DND-41 (cell line): ENCODE measurements around the gene PCID2.

ENCODE experiments used
- ATAC-seq: fragments of 200-7000 bp; cut with Tn5 transposase; 3 replicates; pipeline ENCODE4 v1.9.1; 2021; ENCODE audit warnings: low read depth; ENCODE audit not compliant: insufficient read depth
- DNase-seq: peaks from one replicate; pipeline ENCODE4 v3.0.0-alpha.2; 2020
- H2AFZ ChIP-seq: 2 replicates; pipeline ENCODE4 v1.6.0; 2012; ENCODE audit warnings: low read depth, low read length
- H3K27ac ChIP-seq: 2 replicates; pipeline ENCODE4 v1.5.1; 2012; ENCODE audit warnings: low read length, inconsistent platforms
- H3K27me3 ChIP-seq: fragments of 200-600 bp; sonication (generic); 2 replicates; pipeline ENCODE4 v1.6.0; 2012; ENCODE audit warnings: low read length, mild to moderate bottlenecking, inconsistent platforms; ENCODE audit not compliant: insufficient read depth, poor library complexity
- H3K36me3 ChIP-seq: 2 replicates; pipeline ENCODE4 v1.5.1; 2012; ENCODE audit warnings: low read length, inconsistent platforms; ENCODE audit not compliant: insufficient read depth
- H3K4me1 ChIP-seq: 2 replicates; pipeline ENCODE4 v1.5.1; 2012; ENCODE audit warnings: mild to moderate bottlenecking, low read length; ENCODE audit not compliant: insufficient read depth
- H3K4me2 ChIP-seq: 2 replicates; pipeline ENCODE4 v1.6.0; 2012; ENCODE audit warnings: mild to moderate bottlenecking, moderate library complexity, low read length, inconsistent platforms; ENCODE audit not compliant: insufficient read depth
- H3K4me3 ChIP-seq, 2 experiments: fragments of 200-600 bp in 1 of 2; shearing (Covaris generic) in 1 of 2; 2 replicates each; pipeline ENCODE4 v1.5.1; 2012 to 2016; ENCODE audit warnings: inconsistent platforms in 2 of 2, low read length in 2 of 2, mild to moderate bottlenecking in 2 of 2, low read depth in 1 of 2, moderate library complexity in 1 of 2
- H3K79me2 ChIP-seq: 2 replicates; pipeline ENCODE4 v1.6.0; 2012; ENCODE audit warnings: low read length, inconsistent platforms; ENCODE audit not compliant: insufficient read depth
- H3K9ac ChIP-seq: 2 replicates; pipeline ENCODE4 v1.6.0; 2012; ENCODE audit warnings: low read depth, mild to moderate bottlenecking, inconsistent platforms, low read length, moderate library complexity
- H3K9me3 ChIP-seq: 2 replicates; pipeline ENCODE4 v1.5.1; 2012; ENCODE audit warnings: low read length, moderate library complexity, mild to moderate bottlenecking, inconsistent platforms; ENCODE audit not compliant: insufficient read depth, severe bottlenecking
- H4K20me1 ChIP-seq: 2 replicates; pipeline ENCODE4 v1.6.0; 2012; ENCODE audit warnings: low read length; ENCODE audit not compliant: insufficient read depth
- EZH2 ChIP-seq: IDR thresholded peaks from 3 replicates; pipeline ENCODE4 v1.6.1; 2012; ENCODE audit warnings: borderline replicate concordance, low read depth, mild to moderate bottlenecking, moderate library complexity, low read length, inconsistent platforms; ENCODE audit not compliant: severe bottlenecking
- TF ChIP-seq, protein P1 (sequence below): IDR thresholded peaks from 2 replicates; pipeline ENCODE4 v1.5.1; 2012; ENCODE audit warnings: borderline replicate concordance, low read length, moderate library complexity, mild to moderate bottlenecking; ENCODE audit not compliant: poor library complexity, severe bottlenecking; ENCODE audit errors: extremely low read depth

The PCID2 gene

GRCh38 chr13:113223070-113223469 is 14.6 kb upstream of the PCID2 start:
- ATAC-seq, result no peak
- peaks cover 87% of the 10 kb centered on the region for H3K79me2 ChIP-seq
- H3K27ac ChIP-seq, result no peak overlapping the region

GRCh38 chr13:113220877-113221276 is 12.4 kb upstream of the PCID2 start:
- Histone ChIP-seq H2AFZ (no peak overlapping the region), H3K4me2 (no peak overlapping the region), H3K4me3 (no peak overlapping the region), H3K9ac (no peak overlapping the region), H3K36me3 (peaks cover 71% of the 10 kb centered on the region), H3K27ac (no peak overlapping the region), H3K4me1 (no peaks in the 10 kb centered on the region), H4K20me1 (peaks cover 65% of the 10 kb centered on the region), H3K9me3 (no peaks in the 10 kb centered on the region), H3K27me3 (no peaks in the 10 kb centered on the region), H3K79me2 (peaks cover 92% of the 10 kb centered on the region)
- TF ChIP-seq EZH2, result no peak
- TF ChIP-seq, protein P1, sequence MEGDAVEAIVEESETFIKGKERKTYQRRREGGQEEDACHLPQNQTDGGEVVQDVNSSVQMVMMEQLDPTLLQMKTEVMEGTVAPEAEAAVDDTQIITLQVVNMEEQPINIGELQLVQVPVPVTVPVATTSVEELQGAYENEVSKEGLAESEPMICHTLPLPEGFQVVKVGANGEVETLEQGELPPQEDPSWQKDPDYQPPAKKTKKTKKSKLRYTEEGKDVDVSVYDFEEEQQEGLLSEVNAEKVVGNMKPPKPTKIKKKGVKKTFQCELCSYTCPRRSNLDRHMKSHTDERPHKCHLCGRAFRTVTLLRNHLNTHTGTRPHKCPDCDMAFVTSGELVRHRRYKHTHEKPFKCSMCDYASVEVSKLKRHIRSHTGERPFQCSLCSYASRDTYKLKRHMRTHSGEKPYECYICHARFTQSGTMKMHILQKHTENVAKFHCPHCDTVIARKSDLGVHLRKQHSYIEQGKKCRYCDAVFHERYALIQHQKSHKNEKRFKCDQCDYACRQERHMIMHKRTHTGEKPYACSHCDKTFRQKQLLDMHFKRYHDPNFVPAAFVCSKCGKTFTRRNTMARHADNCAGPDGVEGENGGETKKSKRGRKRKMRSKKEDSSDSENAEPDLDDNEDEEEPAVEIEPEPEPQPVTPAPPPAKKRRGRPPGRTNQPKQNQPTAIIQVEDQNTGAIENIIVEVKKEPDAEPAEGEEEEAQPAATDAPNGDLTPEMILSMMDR, result peak; percentile 33
- no peak for DNase-seq
- ATAC-seq, result peak; percentile 55; the same call in 2 of the 3 replicates

More at GRCh38 chr13:113223070-113223469, 14.6 kb upstream of the PCID2 start:
- no peak overlapping the region for H3K9ac ChIP-seq
- no peak for TF ChIP-seq EZH2
- TF ChIP-seq, protein P1, result no peak
- no peak overlapping the region for H3K4me3 ChIP-seq
- H2AFZ ChIP-seq, result no peak overlapping the region
- H3K27me3 ChIP-seq, result no peaks in the 10 kb centered on the region
- peaks cover 64% of the 10 kb centered on the region for H4K20me1 ChIP-seq
- H3K4me1 ChIP-seq, result no peaks in the 10 kb centered on the region
- no peaks in the 10 kb centered on the region for H3K9me3 ChIP-seq
- peaks cover 88% of the 10 kb centered on the region for H3K36me3 ChIP-seq
- DNase-seq, result no peak
- H3K4me2 ChIP-seq, result no peak overlapping the region

DNA sequence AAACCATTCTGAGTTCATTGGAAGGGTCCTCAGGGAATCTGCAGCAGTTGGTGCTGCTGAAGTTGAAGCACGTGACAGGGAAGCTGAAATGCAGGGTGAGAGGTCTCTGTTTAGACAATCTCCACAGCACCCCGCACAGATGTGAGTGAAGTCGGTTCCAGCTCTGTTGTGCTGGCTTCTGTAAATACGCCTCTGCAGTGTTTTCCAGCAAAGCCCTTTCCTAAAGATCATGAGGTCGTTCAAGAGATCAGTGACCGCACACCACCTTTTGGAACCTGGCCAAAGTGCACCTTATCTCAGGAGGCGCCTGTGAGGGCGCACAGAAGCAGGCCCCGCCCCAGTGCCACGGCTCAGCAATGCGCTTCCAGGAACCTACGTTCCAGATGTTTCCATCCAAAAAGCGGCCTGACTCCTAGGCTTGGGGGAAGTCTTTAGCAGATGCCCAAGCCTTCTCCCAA is 11.7 kb upstream of the PCID2 start:
- ATAC-seq (no peak), DNase-seq (no peak)
- peaks cover 97% of the 10 kb centered on the region for H3K79me2 ChIP-seq
- no peaks in the 10 kb centered on the region for H3K27me3 ChIP-seq
- no peak for TF ChIP-seq EZH2
- TF ChIP-seq, protein P1, result no peak
- no peak overlapping the region for H3K4me3 ChIP-seq
- H3K36me3 ChIP-seq, result peaks cover 64% of the 10 kb centered on the region
- H2AFZ ChIP-seq, result no peak overlapping the region
- H3K9ac ChIP-seq, result no peak overlapping the region
- H3K27ac ChIP-seq, result no peak overlapping the region
- H3K4me2 ChIP-seq, result no peak overlapping the region
- no peaks in the 10 kb centered on the region for H3K4me1 ChIP-seq
- no peaks in the 10 kb centered on the region for H3K9me3 ChIP-seq
- peaks cover 71% of the 10 kb centered on the region for H4K20me1 ChIP-seq
